Endothelial cell of umbilical vein (primary cell): Measurements from ENCODE around the gene CAMK2D. TPM values are rescaled to one million over a fixed set of nuclear protein-coding genes. Genes with fewer than 3 reads are reported as not detected.

ENCODE experiments used
- BruUV-seq: library from RNA; stranded (reverse); fragments of 400-500 nt; replicated peaks from 2 replicates; lab custom pipeline; 2021; lab: Mats Ljungman, UMichigan
- CTCF ChIA-PET: fragments of 300-600, 350-600 bp; sonication (Branson Sonifier 250); formaldehyde crosslinking; loops from one replicate; lab custom pipeline; 2021; ENCODE audit warnings: antibody characterized with exemption, inconsistent platforms; lab: Charles Lee
- POLR2A ChIA-PET: fragments of 300-600, 350-600 bp; sonication (Branson Sonifier 250); formaldehyde crosslinking; loops from one replicate; lab custom pipeline; 2021; ENCODE audit warnings: antibody characterized with exemption, inconsistent platforms; lab: Charles Lee
- DNase-seq: peaks from one replicate; pipeline ENCODE4 v3.0.0-alpha.2; 2011; ENCODE audit warnings: low read depth, low spot score
- FAIRE-seq: peaks from 2 replicates; lab custom pipeline; 2011; peaks lifted over from hg19 to GRCh38; lab: Jason Lieb, UNC
- H2AFZ ChIP-seq: 2 replicates; pipeline ENCODE4 v1.6.0; 2012; ENCODE audit warnings: low read depth, low read length, control low read depth, inconsistent platforms
- H3K27ac ChIP-seq: 2 replicates; pipeline ENCODE4 v1.5.1; 2011; ENCODE audit warnings: low read depth, mild to moderate bottlenecking, control low read depth, low read length, moderate library complexity; ENCODE audit not compliant: insufficient read depth
- H3K27me3 ChIP-seq, 2 experiments: 2 replicates each; pipeline versions ENCODE4 v1.6.0 to v1.6.1; 2011; ENCODE audit warnings: low read length in 2 of 2, mixed read lengths in 1 of 2; ENCODE audit not compliant: control insufficient read depth in 2 of 2, insufficient read depth in 2 of 2
- H3K36me3 ChIP-seq, 2 experiments: 2 replicates in 1 of 2; 3 replicates in 1 of 2; pipeline ENCODE4 v1.5.1; 2011; ENCODE audit warnings: low read length in 2 of 2, mild to moderate bottlenecking in 1 of 2, moderate library complexity in 1 of 2; ENCODE audit not compliant: control insufficient read depth in 2 of 2, insufficient read depth in 2 of 2; ENCODE audit errors: extremely low read depth in 1 of 2
- H3K4me1 ChIP-seq: 3 replicates; pipeline ENCODE4 v1.5.1; 2011; ENCODE audit warnings: mild to moderate bottlenecking, low read length; ENCODE audit not compliant: control insufficient read depth, insufficient read depth; ENCODE audit errors: extremely low read depth
- H3K4me2 ChIP-seq: 2 replicates; pipeline ENCODE4 v1.6.1; 2011; ENCODE audit warnings: low read length, control low read depth, mixed read lengths; ENCODE audit not compliant: insufficient read depth
- H3K4me3 ChIP-seq, 3 experiments: fragments of 200-600 bp in 1 of 3; sonication (generic), shearing (Covaris generic) in 1 of 3; replicated peaks in 1 of 3; 2 replicates each; pipeline ENCODE4 v1.5.1; 2011 to 2016; ENCODE audit warnings: control low read depth in 3 of 3, low read length in 3 of 3, mild to moderate bottlenecking in 2 of 3, inconsistent platforms in 1 of 3, low read depth in 1 of 3, moderate library complexity in 1 of 3; ENCODE audit not compliant: insufficient read depth in 1 of 3
- H3K79me2 ChIP-seq: 2 replicates; pipeline ENCODE4 v1.6.0; 2012; ENCODE audit warnings: low read length, inconsistent platforms; ENCODE audit not compliant: control insufficient read depth, insufficient read depth
- H3K9ac ChIP-seq: replicated peaks from 2 replicates; pipeline ENCODE3; 2011; ENCODE audit warnings: low read length, control low read depth; ENCODE audit not compliant: insufficient read depth; ENCODE audit errors: extremely low read depth
- H3K9me1 ChIP-seq: replicated peaks from 3 replicates; pipeline ENCODE4 v1.6.0; 2011; ENCODE audit warnings: mild to moderate bottlenecking, low read length; ENCODE audit not compliant: control insufficient read depth, insufficient read depth; ENCODE audit errors: extremely low read depth
- H3K9me3 ChIP-seq: replicated peaks from 2 replicates; pipeline ENCODE4 v1.5.1; 2012; ENCODE audit warnings: low read length, inconsistent platforms; ENCODE audit not compliant: control insufficient read depth, insufficient read depth
- H4K20me1 ChIP-seq: replicated peaks from 2 replicates; pipeline ENCODE3; 2011; ENCODE audit warnings: mild to moderate bottlenecking, low read length; ENCODE audit not compliant: control insufficient read depth, insufficient read depth; ENCODE audit errors: extremely low read depth
- EZH2 ChIP-seq: IDR thresholded peaks from 2 replicates; pipeline ENCODE4 v1.6.1; 2012; ENCODE audit warnings: borderline replicate concordance, low read depth, mild to moderate bottlenecking, moderate library complexity, low read length, inconsistent platforms; ENCODE audit not compliant: severe bottlenecking
- FOS ChIP-seq: IDR thresholded peaks from 2 replicates; pipeline ENCODE4 v1.6.1; 2011; ENCODE audit warnings: mild to moderate bottlenecking, low read length, moderate library complexity, borderline replicate concordance; ENCODE audit not compliant: insufficient read depth
- GATA2 ChIP-seq: IDR thresholded peaks from 2 replicates; pipeline ENCODE4 v1.7.0; 2011; ENCODE audit warnings: low read depth, mild to moderate bottlenecking, moderate library complexity, mixed read lengths, low read length; ENCODE audit not compliant: insufficient read length, insufficient read depth
- JUN ChIP-seq: IDR thresholded peaks from 2 replicates; pipeline ENCODE4 v1.6.1; 2011; ENCODE audit warnings: borderline replicate concordance, low read depth; ENCODE audit not compliant: insufficient read length, insufficient read depth
- MYC ChIP-seq: IDR thresholded peaks from one replicate; pipeline ENCODE4 v1.6.1; 2011; ENCODE audit warnings: mild to moderate bottlenecking, low read depth, low read length
- POLR2A ChIP-seq: IDR thresholded peaks from 2 replicates; pipeline ENCODE4 v1.6.1; 2012; ENCODE audit warnings: low read depth, mild to moderate bottlenecking, control low read depth, low read length
- POLR2AphosphoS5 ChIP-seq: IDR thresholded peaks from 2 replicates; pipeline ENCODE4 v1.6.1; 2012; ENCODE audit warnings: low read depth, mild to moderate bottlenecking, control low read depth, low read length, moderate library complexity; ENCODE audit not compliant: insufficient read depth
- dilution Hi-C: fragments of 300-500 bp; cut with MboI; formaldehyde crosslinking; loops from one replicate; pipeline ENCODE4 v1.15.0; 2019; ENCODE audit warnings: low sequenced_read_pairs; ENCODE audit not compliant: extremely low pct_ligation_motif_present
- intact Hi-C: fragments of 100-400 bp; cut with micrococcal nuclease; formaldehyde crosslinking; loops from one replicate; pipeline ENCODE4 v1.10.0; 2022
- polyA plus RNA-seq, 4 experiments: library from polyadenylated mRNA; depleted of rRNA in 3 of 4; stranded (reverse) in 3 of 4; unstranded in 1 of 4; fragments of >200 nt; gene quantifications; 2 replicates each; pipeline versions ENCODE4 v1.2.1 to v1.2.3, GENCODE V29; 2011 to 2012; ENCODE audit warnings: missing spikeins in 1 of 4
- total RNA-seq: library from RNA; stranded (reverse); gene quantifications from 2 replicates; pipeline ENCODE4 v1.2.3, GENCODE V29; 2021
- TF ChIP-seq, protein P1 (sequence below), 2 donors: IDR thresholded peaks; 1 replicate in 1 of 2; 2 replicates in 1 of 2; pipeline ENCODE4 v1.5.1; 2011; ENCODE audit warnings: low read length in 2 of 2, mild to moderate bottlenecking in 2 of 2, moderate library complexity in 2 of 2, control low read depth in 1 of 2, inconsistent platforms in 1 of 2, low read depth in 1 of 2; ENCODE audit not compliant: insufficient read depth in 1 of 2; ENCODE audit errors: extremely low read depth in 1 of 2
- TF ChIP-seq, protein P2 (sequence below): IDR thresholded peaks from 2 replicates; pipeline ENCODE4 v1.6.1; 2011; ENCODE audit not compliant: insufficient read depth, insufficient read length

The CAMK2D gene
- total and polyA plus RNA-seq, 2 donors (not counting 3 experiments of a cell fraction or from before 2014, with no cell fraction given) = 10.4 to 30.7 TPM

DNA sequence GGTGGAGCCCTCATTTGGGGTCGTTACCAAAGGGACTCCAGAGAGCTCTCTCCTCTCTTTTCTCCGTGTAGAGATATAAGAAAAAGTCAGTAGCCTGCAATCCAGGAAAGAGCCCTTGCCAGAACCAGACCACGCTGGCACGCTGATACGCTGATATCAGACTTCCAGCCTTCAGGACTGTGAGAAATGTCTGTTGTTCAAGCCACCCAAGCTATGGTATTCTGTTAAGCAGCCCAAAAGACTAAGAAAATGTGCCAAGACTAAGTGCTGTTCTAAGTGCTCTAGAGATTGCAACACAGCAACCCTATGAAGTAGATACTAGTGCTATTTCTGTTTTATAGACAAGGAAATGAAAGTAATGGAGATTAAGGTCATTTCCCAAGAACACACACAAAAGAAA lies 205.7 kb downstream of the CAMK2D start:
- intact Hi-C loops = no loop called here
- Histone ChIP-seq H3K4me2 (no peak overlapping the region), H3K79me2 (no peaks in the 10 kb centered on the region), H3K27me3 (no peaks in the 10 kb centered on the region), H3K9me3 (no peaks in the 10 kb centered on the region), H3K27ac (no peak overlapping the region), H3K4me1 (peaks cover 6% of the 10 kb centered on the region), H4K20me1 (no peaks in the 10 kb centered on the region), H3K9me1 (no peaks in the 10 kb centered on the region), H2AFZ (no peak overlapping the region), H3K9ac (no peak overlapping the region), H3K36me3 (no peaks in the 10 kb centered on the region), H3K4me3 (no peak overlapping the region)
- FAIRE-seq (no peak), DNase-seq (no peak)
- TF ChIP-seq EZH2 = no peak
- no peak for TF ChIP-seq FOS
- no peak for TF ChIP-seq POLR2A
- no peak for TF ChIP-seq GATA2
- TF ChIP-seq, protein P1, sequence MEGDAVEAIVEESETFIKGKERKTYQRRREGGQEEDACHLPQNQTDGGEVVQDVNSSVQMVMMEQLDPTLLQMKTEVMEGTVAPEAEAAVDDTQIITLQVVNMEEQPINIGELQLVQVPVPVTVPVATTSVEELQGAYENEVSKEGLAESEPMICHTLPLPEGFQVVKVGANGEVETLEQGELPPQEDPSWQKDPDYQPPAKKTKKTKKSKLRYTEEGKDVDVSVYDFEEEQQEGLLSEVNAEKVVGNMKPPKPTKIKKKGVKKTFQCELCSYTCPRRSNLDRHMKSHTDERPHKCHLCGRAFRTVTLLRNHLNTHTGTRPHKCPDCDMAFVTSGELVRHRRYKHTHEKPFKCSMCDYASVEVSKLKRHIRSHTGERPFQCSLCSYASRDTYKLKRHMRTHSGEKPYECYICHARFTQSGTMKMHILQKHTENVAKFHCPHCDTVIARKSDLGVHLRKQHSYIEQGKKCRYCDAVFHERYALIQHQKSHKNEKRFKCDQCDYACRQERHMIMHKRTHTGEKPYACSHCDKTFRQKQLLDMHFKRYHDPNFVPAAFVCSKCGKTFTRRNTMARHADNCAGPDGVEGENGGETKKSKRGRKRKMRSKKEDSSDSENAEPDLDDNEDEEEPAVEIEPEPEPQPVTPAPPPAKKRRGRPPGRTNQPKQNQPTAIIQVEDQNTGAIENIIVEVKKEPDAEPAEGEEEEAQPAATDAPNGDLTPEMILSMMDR (IDR thresholded peaks at IDR 0.05; ENCODE audit: extremely low read depth in 1 of 2, insufficient read depth in 1 of 2, low read depth in 1 of 2, low read length in 2 of 2) = no peak
- no peak for TF ChIP-seq JUN
- TF ChIP-seq, protein P2, sequence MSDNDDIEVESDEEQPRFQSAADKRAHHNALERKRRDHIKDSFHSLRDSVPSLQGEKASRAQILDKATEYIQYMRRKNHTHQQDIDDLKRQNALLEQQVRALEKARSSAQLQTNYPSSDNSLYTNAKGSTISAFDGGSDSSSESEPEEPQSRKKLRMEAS = no peak
- no peak for TF ChIP-seq POLR2AphosphoS5
- TF ChIP-seq MYC = no peak
- BruUV-seq = no TSS peak
- ChIA-PET CTCF (interaction anchor here (1.3 kb wide), 1 partner anchor 16 kb away, joined by 3 read pairs; no protein-coding TSS in a partner anchor), POLR2A (no interaction called here)
- dilution Hi-C loops = no loop called here
